ENCODE measurements around the gene SLC18A3. TPM values are rescaled to one million over a fixed set of nuclear protein-coding genes. Genes with fewer than 3 reads are reported as not detected.

The SLC18A3 gene
- total RNA-seq, 1 experiment from 2014 or later, result not detected

GRCh38 chr10:49602380-49603023 lies 7.6 kb upstream of the SLC18A3 start:
- H3K27ac ChIP-seq (ENCODE audit: insufficient read length, low read depth, low read length), result no peak overlapping the region
- peak; percentile 9 for DNase-seq
- H3K27ac Mint-ChIP-seq, result no peak overlapping the region
- H2BK5ac ChIP-seq (ENCODE audit: insufficient read length, low read length), result no peak overlapping the region
- H3K4me3 Mint-ChIP-seq, result no peak overlapping the region
- no peak overlapping the region for H2AK5ac ChIP-seq (ENCODE audit: insufficient read length, low read length)
- no peaks in the 10 kb centered on the region for H3K9me3 ChIP-seq (ENCODE audit: control insufficient read depth, low read depth, low read length)
- H3K9me3 Mint-ChIP-seq, result peaks cover 0 to under 1% of the 10 kb centered on the region in 2 experiments; a peak in 1 of 5 replicates
- H4K5ac ChIP-seq (ENCODE audit: insufficient read length, low read depth, low read length), result no peak overlapping the region
- no peak overlapping the region for H3K14ac ChIP-seq (ENCODE audit: insufficient read depth, low read length)
- H3T11ph ChIP-seq (ENCODE audit: low read length), result no peak overlapping the region
- H3K36me3 Mint-ChIP-seq (ENCODE audit: insufficient read depth in 1 of 3, low read depth in 3 of 3), result no peaks in the 10 kb centered on the region
- no peaks in the 10 kb centered on the region for H3K79me2 ChIP-seq (ENCODE audit: insufficient read depth, low read length)
- no peaks in the 10 kb centered on the region for H3K4me1 ChIP-seq (ENCODE audit: insufficient read depth, low read length)
- no peak overlapping the region for H3K23ac ChIP-seq (ENCODE audit: insufficient read length, low read depth, low read length)
- no peaks in the 10 kb centered on the region for H3K23me2 ChIP-seq (ENCODE audit: insufficient read length, low read depth, low read length, poor library complexity, severe bottlenecking)
- TF ChIP-seq CTCF (conservative IDR thresholded peaks at IDR 0.05), result no peak
- H3K9ac ChIP-seq (ENCODE audit: extremely low read depth, insufficient read length, low read length), result no peak overlapping the region
- H2BK12ac ChIP-seq (ENCODE audit: insufficient read length, low read depth, low read length), result no peak overlapping the region
- no peak overlapping the region for H3K4me2 ChIP-seq (ENCODE audit: insufficient read depth, insufficient read length, low read length)
- H2AFZ ChIP-seq (ENCODE audit: low read length), result no peak overlapping the region
- H2BK15ac ChIP-seq (ENCODE audit: low read depth, low read length), result no peak overlapping the region
- WGBS (ENCODE audit: extremely low coverage, insufficient read length, low lambda C conversion rate), result no CpG with 5 or more reads among the region's 2 CpGs
- H3K27me3 ChIP-seq (ENCODE audit: insufficient read depth, low read length), result peaks cover 13% of the 10 kb centered on the region
- no peaks in the 10 kb centered on the region for H3K79me1 ChIP-seq (ENCODE audit: insufficient read depth, low read depth, low read length, poor library complexity, severe bottlenecking)
- no peak overlapping the region for H2BK120ac ChIP-seq (ENCODE audit: low read depth, low read length, poor library complexity, severe bottlenecking)
- no peak overlapping the region for H4K8ac ChIP-seq (replicated peaks; ENCODE audit: insufficient read length, low read depth, low read length)
- H3K56ac ChIP-seq (ENCODE audit: insufficient read length, low read depth, low read length), result no peak overlapping the region
- no peak overlapping the region for H3K18ac ChIP-seq (ENCODE audit: insufficient read length, low read depth, low read length)
- no peak overlapping the region for H2BK20ac ChIP-seq (ENCODE audit: low read depth, low read length, poor library complexity, severe bottlenecking)
- peaks cover 81% of the 10 kb centered on the region for H3K27me3 Mint-ChIP-seq (ENCODE audit: low read depth)
- H3K4me1 Mint-ChIP-seq, result peaks cover 0 to 4% of the 10 kb centered on the region in 2 experiments; a peak in 2 of 4 replicates
- no peak overlapping the region for H3K4ac ChIP-seq (ENCODE audit: low read depth, low read length)
- no peaks in the 10 kb centered on the region for H4K20me1 ChIP-seq (ENCODE audit: control insufficient read depth, insufficient read depth, insufficient read length)
- no peak overlapping the region for H4K91ac ChIP-seq (ENCODE audit: insufficient read length, low read depth, low read length)

All from H9 (cell line).